Adrenal gland (tissue), 12 donors: ENCODE results near the gene MRPS25. TPM values are rescaled to one million over a fixed set of nuclear protein-coding genes. Genes with fewer than 3 reads are reported as not detected.

Source experiments
- DNase-seq, 7 donors: peaks; one replicate each; pipeline ENCODE4 v3.0.0-alpha.2; 2019 to 2020
- H3K27ac ChIP-seq, 5 donors: fragments of 200-600 bp; sonication (generic) in 4 of 5; 1 replicate in 3 of 5; 2 replicates in 2 of 5; pipeline versions ENCODE4 v1.5.1 to v1.8.0; 2016 to 2020; ENCODE audit warnings: mild to moderate bottlenecking in 1 of 5
- H3K27me3 ChIP-seq: fragments of 200-600 bp; 2 replicates; pipeline ENCODE4 v1.8.0; 2021
- H3K36me3 ChIP-seq, 2 donors: fragments of 200-600 bp; replicated peaks in 1 of 2; 1 replicate in 1 of 2; 2 replicates in 1 of 2; pipeline versions ENCODE4 v1.5.1 to v1.8.0; 2018 to 2022
- H3K4me1 ChIP-seq, 2 donors: fragments of 200-600 bp; replicated peaks in 1 of 2; 1 replicate in 1 of 2; 2 replicates in 1 of 2; pipeline versions ENCODE4 v1.5.1 to v1.8.0; 2018 to 2021
- H3K4me3 ChIP-seq, 4 donors: fragments of 200-600 bp; sonication (generic) in 3 of 4; one replicate each; pipeline ENCODE4 v1.5.1; 2016 to 2018
- H3K9me3 ChIP-seq, 3 donors: fragments of 200-600 bp; sonication (generic) in 1 of 3; replicated peaks in 1 of 3; 1 replicate in 2 of 3; 2 replicates in 1 of 3; pipeline versions ENCODE4 v1.5.1 to v1.8.0; 2016 to 2021
- CTCF ChIP-seq, 6 experiments: fragments of 450-650 bp in 4 of 6; fragments of 200-600 bp in 2 of 6; sonication (generic) in 1 of 6; IDR thresholded peaks; 1 replicate in 5 of 6; 2 replicates in 1 of 6; pipeline versions ENCODE4 v1.5.1 to v1.8.0; 2016 to 2021; ENCODE audit warnings: antibody characterized with exemption in 6 of 6, mild to moderate bottlenecking in 2 of 6, moderate library complexity in 1 of 6
- POLR2A ChIP-seq, 2 donors: fragments of 450-650 bp; IDR thresholded peaks; one replicate each; pipeline ENCODE4 v1.6.1; 2017; ENCODE audit warnings: antibody characterized with exemption in 2 of 2, mild to moderate bottlenecking in 2 of 2, moderate library complexity in 1 of 2
- WGBS, 4 donors: extraction: QIAGEN DNeasy Blood & Tissue Kit in 2 of 4; methylation state at CpG; one replicate each; pipeline versions ENCODE4 v1.1.5 to v1.1.7; 2013 to 2017; 5-methylcytosine and 5-hydroxymethylcytosine counted together
- intact Hi-C, 2 donors: fragments of 100-400 bp; cut with DNase I; formaldehyde crosslinking; loops; one replicate each; pipeline versions ENCODE4 v1.14.1 to v1.15.0; 2022 to 2023
- polyA plus RNA-seq, 3 donors: library from polyadenylated mRNA; stranded (reverse); fragments of 200-250 nt in 2 of 3; fragments of 350-450 nt in 1 of 3; fragmentation: Illumina TruSeq in 1 of 3; extraction: RNeasy Lipid Tissue Mini Kit (QIAGEN cat#74804) in 1 of 3; gene quantifications; one replicate each; pipeline ENCODE4 v1.2.3, GENCODE V29; 2013 to 2014
- total RNA-seq, 9 donors: library from RNA; depleted of rRNA in 4 of 9; stranded (reverse); fragments of >200 nt in 4 of 9; fragments of 120-200 nt in 1 of 9; fragmentation: NEBNext Ultra II Directional in 1 of 9; extraction: Animal tissue kit (Norgen Biotek cat#: 25700) in 1 of 9; gene quantifications; one replicate each; pipeline versions ENCODE4 v1.1.0 to v1.2.4, GENCODE V29; 2013 to 2023
- donor health status: healthy with polysubstance abuse.
- donor health status: Bipolar disorder and iron deficiency.
- donor health status: DM: yes; HTN: yes; CAD: no.
- donor health status: DM: no; HTN: no; CAD: no.
- donor health status: DM: no; HTN: no; CAD: no.
- donor health status: DM: yes; HTN: yes; CAD: no.

The MRPS25 gene
- total and polyA plus RNA-seq, 12 donors = 12.9 to 145 (median 46.0) TPM

GRCh38 chr3:15032650-15033049, 32.5 kb downstream of the MRPS25 start:
- Histone ChIP-seq H3K27me3 (no peaks in the 10 kb centered on the region), H3K4me1 (no peaks in the 10 kb centered on the region), H3K4me3 (no peak overlapping the region), H3K9me3 (no peaks in the 10 kb centered on the region), H3K27ac (no peak overlapping the region), H3K36me3 (peaks cover 0 to 91% of the 10 kb centered on the region in 2 donors)
- no peak for DNase-seq
- TF ChIP-seq POLR2A (IDR thresholded peaks at IDR 0.05) (no peak), CTCF (IDR thresholded peaks at IDR 0.05) (no peak)
- WGBS, 4 donors = 84 to 94% (median 87%) methylated on average over 2 of the region's 2 CpGs
- intact Hi-C loops = no loop called here

GRCh38 chr3:15029625-15030024, 35.5 kb downstream of the MRPS25 start:
- no peaks in the 10 kb centered on the region for H3K9me3 ChIP-seq
- intact Hi-C loops = no loop called here
- peaks cover 0 to 86% of the 10 kb centered on the region in 2 donors for H3K36me3 ChIP-seq
- no peaks in the 10 kb centered on the region for H3K27me3 ChIP-seq
- H3K4me1 ChIP-seq = no peaks in the 10 kb centered on the region
- no peak overlapping the region for H3K27ac ChIP-seq
- no peak overlapping the region for H3K4me3 ChIP-seq
- no peak for TF ChIP-seq CTCF (IDR thresholded peaks at IDR 0.05)
- TF ChIP-seq POLR2A (IDR thresholded peaks at IDR 0.05) = no peak
- DNase-seq = no peak

GRCh38 chr3:15023719-15024118, 41.4 kb downstream of the MRPS25 start:
- intact Hi-C loops = no loop called here
- Histone ChIP-seq H3K36me3 (peaks cover 0 to 81% of the 10 kb centered on the region in 2 donors), H3K9me3 (no peaks in the 10 kb centered on the region), H3K27ac (no peak overlapping the region), H3K4me3 (no peak overlapping the region), H3K4me1 (no peaks in the 10 kb centered on the region), H3K27me3 (no peaks in the 10 kb centered on the region)
- WGBS, 4 donors = 91 to 97% (median 95%) methylated on average over 2 of the region's 2 CpGs
- TF ChIP-seq CTCF (IDR thresholded peaks at IDR 0.05) = no peak
- TF ChIP-seq POLR2A (IDR thresholded peaks at IDR 0.05) = no peak
- no peak for DNase-seq

- Histone ChIP-seq H3K4me1 (no peaks in the 10 kb centered on the region), H3K27ac (no peak overlapping the region), H3K9me3 (no peaks in the 10 kb centered on the region), H3K36me3 (peaks cover 0 to 81% of the 10 kb centered on the region in 2 donors), H3K27me3 (no peaks in the 10 kb centered on the region), H3K4me3 (no peak overlapping the region)
- intact Hi-C loops = no loop called here
- 69 to 77% (median 74%) methylated on average over 5 of the region's 5 CpGs for WGBS, 4 donors
- DNase-seq = no peak
- TF ChIP-seq POLR2A (IDR thresholded peaks at IDR 0.05) (no peak), CTCF (IDR thresholded peaks at IDR 0.05) (no peak)
These were observed 41.9 kb downstream of the MRPS25 start for GRCh38 chr3:15023249-15023648.
